Nephron (organoid): ENCODE data around the gene RXRG.

ENCODE experiments used
- H3K27ac Mint-ChIP-seq, 3 experiments: 2 replicates each; pipeline ENCODE4 v1.8.0; 2020; ENCODE audit warnings: mixed read lengths in 3 of 3, mild to moderate bottlenecking in 2 of 3, moderate library complexity in 1 of 3
- H3K27me3 Mint-ChIP-seq: 2 replicates; pipeline ENCODE4 v1.8.0; 2021; ENCODE audit warnings: low read depth, mild to moderate bottlenecking, moderate library complexity, mixed read lengths
- H3K36me3 Mint-ChIP-seq: 2 replicates; pipeline ENCODE4 v1.8.0; 2020; ENCODE audit warnings: low read depth, mixed read lengths
- H3K4me1 Mint-ChIP-seq: 2 replicates; pipeline ENCODE4 v1.8.0; 2020; ENCODE audit warnings: mixed read lengths
- H3K4me3 Mint-ChIP-seq, 3 experiments: 2 replicates each; pipeline ENCODE4 v1.8.0; 2020; ENCODE audit warnings: mild to moderate bottlenecking in 3 of 3, mixed read lengths in 3 of 3, moderate library complexity in 2 of 3
- H3K9me3 Mint-ChIP-seq: 2 replicates; pipeline ENCODE4 v1.8.0; 2020; ENCODE audit warnings: mixed read lengths
- CTCF ChIP-seq, 3 experiments: fragments of 200-600 bp; sonication (generic); IDR thresholded peaks; one replicate each; pipeline ENCODE4 v1.5.0; 2021; ENCODE audit warnings: antibody characterized with exemption in 3 of 3; ENCODE audit not compliant: unreplicated experiment in 3 of 3

RXRG gene

GRCh38 chr1:165383067-165383466, 61.9 kb downstream of the RXRG start:
- peaks cover 36% of the 10 kb centered on the region for H3K27me3 Mint-ChIP-seq
- H3K9me3 Mint-ChIP-seq = no peaks in the 10 kb centered on the region
- H3K27ac Mint-ChIP-seq = peak overlapping the region in 2 of 3 experiments; percentile 8 to 53
- peaks cover 21% of the 10 kb centered on the region for H3K4me1 Mint-ChIP-seq
- no peak overlapping the region for H3K4me3 Mint-ChIP-seq
- no peak for TF ChIP-seq CTCF (IDR thresholded peaks at IDR 0.05; ENCODE audit: unreplicated experiment in 3 of 3)
- H3K36me3 Mint-ChIP-seq = no peaks in the 10 kb centered on the region

GRCh38 chr1:165381745-165382505, 63.0 kb downstream of the RXRG start:
- TF ChIP-seq CTCF (IDR thresholded peaks at IDR 0.05; ENCODE audit: unreplicated experiment in 3 of 3) = no peak
- no peak overlapping the region for H3K4me3 Mint-ChIP-seq
- H3K36me3 Mint-ChIP-seq = no peaks in the 10 kb centered on the region
- H3K27me3 Mint-ChIP-seq = peaks cover 27% of the 10 kb centered on the region
- no peaks in the 10 kb centered on the region for H3K9me3 Mint-ChIP-seq
- no peak overlapping the region for H3K27ac Mint-ChIP-seq
- H3K4me1 Mint-ChIP-seq = peaks cover 18% of the 10 kb centered on the region

GRCh38 chr1:165376811-165377311, 68.1 kb downstream of the RXRG start:
- no peaks in the 10 kb centered on the region for H3K36me3 Mint-ChIP-seq
- peaks cover 34% of the 10 kb centered on the region for H3K27me3 Mint-ChIP-seq
- TF ChIP-seq CTCF (IDR thresholded peaks at IDR 0.05; ENCODE audit: unreplicated experiment in 3 of 3) = no peak

GRCh38 chr1:165376041-165376810, 68.7 kb downstream of the RXRG start:
- H3K4me1 Mint-ChIP-seq = peaks cover 39% of the 10 kb centered on the region
- H3K27me3 Mint-ChIP-seq = peaks cover 40% of the 10 kb centered on the region
- no peaks in the 10 kb centered on the region for H3K36me3 Mint-ChIP-seq
- H3K27ac Mint-ChIP-seq = peak overlapping the region; percentile 79 to 95 (median 90)
- H3K4me3 Mint-ChIP-seq = peak overlapping the region; percentile 77 to 86 (median 81)
- H3K9me3 Mint-ChIP-seq = no peaks in the 10 kb centered on the region
- no peak for TF ChIP-seq CTCF (IDR thresholded peaks at IDR 0.05; ENCODE audit: unreplicated experiment in 3 of 3)

More at GRCh38 chr1:165376811-165377311, 68.1 kb downstream of the RXRG start:
- peak overlapping the region; percentile 79 to 95 (median 90) for H3K27ac Mint-ChIP-seq
- no peaks in the 10 kb centered on the region for H3K9me3 Mint-ChIP-seq
- peaks cover 36% of the 10 kb centered on the region for H3K4me1 Mint-ChIP-seq
- peak overlapping the region; percentile 77 to 86 (median 81) for H3K4me3 Mint-ChIP-seq

GRCh38 chr1:165375623-165376022, 69.3 kb downstream of the RXRG start:
- peaks cover 44% of the 10 kb centered on the region for H3K27me3 Mint-ChIP-seq
- H3K4me1 Mint-ChIP-seq = peaks cover 39% of the 10 kb centered on the region
- no peak for TF ChIP-seq CTCF (IDR thresholded peaks at IDR 0.05; ENCODE audit: unreplicated experiment in 3 of 3)
- H3K27ac Mint-ChIP-seq = peak overlapping the region; percentile 79 to 90 (median 83)
- H3K4me3 Mint-ChIP-seq = peak overlapping the region; percentile 41 to 67 (median 63)
- no peaks in the 10 kb centered on the region for H3K9me3 Mint-ChIP-seq
- no peaks in the 10 kb centered on the region for H3K36me3 Mint-ChIP-seq
